ENCODE data around the gene LUZP2.

DNA sequence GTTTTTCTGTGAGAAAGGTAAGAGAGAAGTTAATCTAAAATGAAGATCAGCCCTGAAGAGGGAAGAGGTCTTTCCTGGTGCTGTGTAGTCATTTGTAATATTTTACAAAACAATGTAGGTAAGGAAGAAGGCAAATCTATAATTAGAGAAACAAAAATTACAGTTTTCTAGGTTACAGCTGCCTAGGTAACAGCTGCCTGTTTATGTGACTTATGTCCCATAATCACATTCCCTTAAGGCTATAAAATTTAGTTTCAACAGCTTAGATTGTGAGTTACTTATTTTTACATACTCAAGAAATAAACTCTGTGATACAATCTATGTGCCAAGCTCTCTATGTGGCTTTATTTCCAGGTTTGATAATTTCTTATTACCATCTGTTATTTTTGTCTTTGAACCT is 19.8 kb downstream of the LUZP2 start:
- TF ChIP-seq, protein P1, sequence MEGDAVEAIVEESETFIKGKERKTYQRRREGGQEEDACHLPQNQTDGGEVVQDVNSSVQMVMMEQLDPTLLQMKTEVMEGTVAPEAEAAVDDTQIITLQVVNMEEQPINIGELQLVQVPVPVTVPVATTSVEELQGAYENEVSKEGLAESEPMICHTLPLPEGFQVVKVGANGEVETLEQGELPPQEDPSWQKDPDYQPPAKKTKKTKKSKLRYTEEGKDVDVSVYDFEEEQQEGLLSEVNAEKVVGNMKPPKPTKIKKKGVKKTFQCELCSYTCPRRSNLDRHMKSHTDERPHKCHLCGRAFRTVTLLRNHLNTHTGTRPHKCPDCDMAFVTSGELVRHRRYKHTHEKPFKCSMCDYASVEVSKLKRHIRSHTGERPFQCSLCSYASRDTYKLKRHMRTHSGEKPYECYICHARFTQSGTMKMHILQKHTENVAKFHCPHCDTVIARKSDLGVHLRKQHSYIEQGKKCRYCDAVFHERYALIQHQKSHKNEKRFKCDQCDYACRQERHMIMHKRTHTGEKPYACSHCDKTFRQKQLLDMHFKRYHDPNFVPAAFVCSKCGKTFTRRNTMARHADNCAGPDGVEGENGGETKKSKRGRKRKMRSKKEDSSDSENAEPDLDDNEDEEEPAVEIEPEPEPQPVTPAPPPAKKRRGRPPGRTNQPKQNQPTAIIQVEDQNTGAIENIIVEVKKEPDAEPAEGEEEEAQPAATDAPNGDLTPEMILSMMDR (IDR thresholded peaks at IDR 0.05; ENCODE audit: low read length) = no peak
- TF ChIP-seq EZH2 (IDR thresholded peaks at IDR 0.05; ENCODE audit: borderline replicate concordance, low read length) = no peak
